ENCODE results near the gene TDP1.

Gene TDP1

DNA sequence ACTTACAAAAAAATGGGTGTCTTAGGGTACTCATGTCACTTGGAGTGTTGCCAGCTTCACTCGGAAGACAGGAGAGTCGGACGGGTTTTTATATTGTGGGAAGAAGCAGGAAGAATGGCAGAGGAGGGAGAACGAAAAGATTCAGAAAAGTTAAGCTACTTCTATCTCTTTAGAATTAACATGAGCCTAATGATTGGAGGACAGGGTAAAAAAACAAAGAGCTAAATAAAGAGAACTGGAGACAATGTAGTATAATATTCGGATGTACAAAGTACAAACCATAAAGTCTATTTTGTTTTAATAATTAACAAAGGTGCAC lies 45.1 kb upstream of the TDP1 start:
- TF ChIP-seq, protein P1, sequence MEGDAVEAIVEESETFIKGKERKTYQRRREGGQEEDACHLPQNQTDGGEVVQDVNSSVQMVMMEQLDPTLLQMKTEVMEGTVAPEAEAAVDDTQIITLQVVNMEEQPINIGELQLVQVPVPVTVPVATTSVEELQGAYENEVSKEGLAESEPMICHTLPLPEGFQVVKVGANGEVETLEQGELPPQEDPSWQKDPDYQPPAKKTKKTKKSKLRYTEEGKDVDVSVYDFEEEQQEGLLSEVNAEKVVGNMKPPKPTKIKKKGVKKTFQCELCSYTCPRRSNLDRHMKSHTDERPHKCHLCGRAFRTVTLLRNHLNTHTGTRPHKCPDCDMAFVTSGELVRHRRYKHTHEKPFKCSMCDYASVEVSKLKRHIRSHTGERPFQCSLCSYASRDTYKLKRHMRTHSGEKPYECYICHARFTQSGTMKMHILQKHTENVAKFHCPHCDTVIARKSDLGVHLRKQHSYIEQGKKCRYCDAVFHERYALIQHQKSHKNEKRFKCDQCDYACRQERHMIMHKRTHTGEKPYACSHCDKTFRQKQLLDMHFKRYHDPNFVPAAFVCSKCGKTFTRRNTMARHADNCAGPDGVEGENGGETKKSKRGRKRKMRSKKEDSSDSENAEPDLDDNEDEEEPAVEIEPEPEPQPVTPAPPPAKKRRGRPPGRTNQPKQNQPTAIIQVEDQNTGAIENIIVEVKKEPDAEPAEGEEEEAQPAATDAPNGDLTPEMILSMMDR (IDR thresholded peaks at IDR 0.05; ENCODE audit: insufficient read depth, low read length, poor library complexity, severe bottlenecking), result no peak
- no peaks in the 10 kb centered on the region for H3K36me3 ChIP-seq (ENCODE audit: control insufficient read depth, insufficient read depth, low read length)
- no peaks in the 10 kb centered on the region for H3K27me3 ChIP-seq (replicated peaks; ENCODE audit: control insufficient read depth, insufficient read depth, low read length)
- no peak overlapping the region for H3K4me3 ChIP-seq (replicated peaks; ENCODE audit: low read depth, low read length)
- DNase-seq (ENCODE audit: extremely low read depth, insufficient read length), result no peak

GRCh38 chr14:89911010-89911919 lies 44.5 kb upstream of the TDP1 start:
- DNase-seq (ENCODE audit: extremely low read depth, insufficient read length), result no peak
- Histone ChIP-seq H3K27me3 (replicated peaks; ENCODE audit: control insufficient read depth, insufficient read depth, low read length) (no peaks in the 10 kb centered on the region), H3K4me3 (replicated peaks; ENCODE audit: low read depth, low read length) (no peak overlapping the region), H3K36me3 (ENCODE audit: control insufficient read depth, insufficient read depth, low read length) (no peaks in the 10 kb centered on the region)
- TF ChIP-seq, protein P1 (IDR thresholded peaks at IDR 0.05; ENCODE audit: insufficient read depth, low read length, poor library complexity, severe bottlenecking), result no peak

DNA sequence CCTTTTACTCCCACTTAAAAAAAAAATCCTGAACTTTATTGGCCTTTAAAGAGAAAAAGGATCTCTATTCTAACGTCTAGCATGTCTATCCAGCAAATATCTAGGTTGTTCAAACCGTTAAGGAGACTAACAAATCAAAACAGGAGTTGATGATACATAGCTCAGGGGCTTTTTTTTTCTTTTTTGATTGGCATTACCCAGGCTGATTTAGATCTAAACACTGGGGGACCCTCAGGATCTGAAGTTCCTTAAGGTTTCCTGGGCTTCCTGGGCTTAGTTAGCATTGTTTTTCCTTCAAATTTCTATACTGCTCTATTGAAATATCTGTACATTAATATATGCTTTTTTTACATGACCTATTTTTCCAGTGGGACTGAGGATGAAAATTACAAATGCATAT lies 43.5 kb upstream of the TDP1 start:
- TF ChIP-seq, protein P1 (IDR thresholded peaks at IDR 0.05; ENCODE audit: insufficient read depth, low read length, poor library complexity, severe bottlenecking), result no peak
- no peak overlapping the region for H3K4me3 ChIP-seq (replicated peaks; ENCODE audit: low read depth, low read length)
- no peaks in the 10 kb centered on the region for H3K27me3 ChIP-seq (replicated peaks; ENCODE audit: control insufficient read depth, insufficient read depth, low read length)
- no peaks in the 10 kb centered on the region for H3K36me3 ChIP-seq (ENCODE audit: control insufficient read depth, insufficient read depth, low read length)
- no peak for DNase-seq (ENCODE audit: extremely low read depth, insufficient read length)

GRCh38 chr14:89912667-89913211 lies 43.0 kb upstream of the TDP1 start:
- H3K36me3 ChIP-seq (ENCODE audit: control insufficient read depth, insufficient read depth, low read length), result no peaks in the 10 kb centered on the region
- H3K4me3 ChIP-seq (replicated peaks; ENCODE audit: low read depth, low read length), result no peak overlapping the region
- no peak for DNase-seq (ENCODE audit: extremely low read depth, insufficient read length)
- TF ChIP-seq, protein P1 (IDR thresholded peaks at IDR 0.05; ENCODE audit: insufficient read depth, low read length, poor library complexity, severe bottlenecking), result no peak
- no peaks in the 10 kb centered on the region for H3K27me3 ChIP-seq (replicated peaks; ENCODE audit: control insufficient read depth, insufficient read depth, low read length)

DNA sequence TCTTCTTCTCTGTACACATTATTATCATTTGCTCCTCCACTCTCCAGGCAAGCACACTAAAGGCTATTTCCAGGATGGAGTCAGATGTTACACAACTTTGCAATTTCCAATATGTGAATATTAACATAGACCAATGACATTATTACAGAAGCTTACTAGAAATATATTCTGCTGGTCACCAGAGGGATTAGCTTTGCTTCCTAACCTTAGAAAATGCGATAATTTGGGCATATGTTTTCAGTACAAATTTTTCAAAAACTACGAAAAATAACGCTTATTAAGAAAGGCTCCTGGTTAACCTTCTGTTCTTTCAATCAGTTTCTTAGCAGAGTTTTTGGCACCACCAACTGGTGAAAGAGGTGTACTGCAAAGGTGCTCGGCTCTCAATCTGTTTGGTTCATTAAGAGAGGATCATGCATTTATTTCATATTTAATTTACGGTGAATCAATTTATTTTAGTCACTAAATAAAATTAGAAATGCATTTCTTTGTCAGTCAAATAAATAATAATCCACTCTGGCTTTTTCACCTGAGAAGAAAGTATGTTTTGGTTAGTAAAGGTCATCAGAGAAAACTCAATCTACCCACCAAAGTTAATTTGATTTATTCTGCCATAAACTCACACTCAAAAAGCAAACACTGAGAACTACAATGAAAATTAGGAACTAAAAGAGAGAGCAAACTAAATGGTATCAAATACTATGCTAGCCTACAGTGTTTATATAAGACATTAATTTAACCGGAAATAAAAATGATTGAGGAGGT lies 40.4 kb upstream of the TDP1 start:
- H3K4me3 ChIP-seq (replicated peaks; ENCODE audit: low read depth, low read length), result no peak overlapping the region
- H3K36me3 ChIP-seq (ENCODE audit: control insufficient read depth, insufficient read depth, low read length), result peaks cover under 1% of the 10 kb centered on the region
- TF ChIP-seq, protein P1 (IDR thresholded peaks at IDR 0.05; ENCODE audit: insufficient read depth, low read length, poor library complexity, severe bottlenecking), result peak; percentile 84
- H3K27me3 ChIP-seq (replicated peaks; ENCODE audit: control insufficient read depth, insufficient read depth, low read length), result no peaks in the 10 kb centered on the region
- peak; percentile 37 for DNase-seq (ENCODE audit: extremely low read depth, insufficient read length)

Measured in GM06990 (cell line).